SJCRH30 (cell line): Measurements from ENCODE around the gene DACT2. TPM values are rescaled to one million over a fixed set of nuclear protein-coding genes. Genes with fewer than 3 reads are reported as not detected.

Experiments
- DNase-seq, 2 experiments: peaks; one replicate each; pipeline ENCODE4 v3.0.0-alpha.2; 2015 to 2020
- H3K27ac ChIP-seq: fragments of 250-450 bp; sonication (Bioruptor Pico); 2 replicates; pipeline ENCODE4 v1.5.1; 2020; ENCODE audit warnings: mild to moderate bottlenecking, moderate library complexity
- H3K27me3 ChIP-seq: fragments of 250-450 bp; sonication (Bioruptor Pico); 2 replicates; pipeline ENCODE4 v1.5.1; 2020; ENCODE audit warnings: mild to moderate bottlenecking, moderate library complexity
- H3K36me3 ChIP-seq: fragments of 250-450 bp; sonication (Bioruptor Pico); 2 replicates; pipeline ENCODE4 v1.5.1; 2020; ENCODE audit warnings: mild to moderate bottlenecking, moderate library complexity
- H3K4me1 ChIP-seq: fragments of 250-450 bp; sonication (Bioruptor Pico); 2 replicates; pipeline ENCODE4 v1.5.1; 2020; ENCODE audit warnings: mild to moderate bottlenecking, moderate library complexity
- H3K4me3 ChIP-seq: fragments of 250-450 bp; sonication (Bioruptor Pico); 2 replicates; pipeline ENCODE4 v1.5.1; 2020; ENCODE audit warnings: mild to moderate bottlenecking, moderate library complexity
- H3K9me3 ChIP-seq: fragments of 250-450 bp; sonication (Bioruptor Pico); replicated peaks from 2 replicates; pipeline ENCODE4 v1.5.1; 2020; ENCODE audit warnings: mild to moderate bottlenecking, moderate library complexity
- total RNA-seq: library from RNA; depleted of rRNA; stranded (reverse); fragments of >200 nt; shearing (Covaris generic); gene quantifications from 2 replicates; pipeline ENCODE4 v1.2.3, GENCODE V29; 2014; rRNA removed

The DACT2 gene
- total RNA-seq, result not detected in 2 replicates

DNA sequence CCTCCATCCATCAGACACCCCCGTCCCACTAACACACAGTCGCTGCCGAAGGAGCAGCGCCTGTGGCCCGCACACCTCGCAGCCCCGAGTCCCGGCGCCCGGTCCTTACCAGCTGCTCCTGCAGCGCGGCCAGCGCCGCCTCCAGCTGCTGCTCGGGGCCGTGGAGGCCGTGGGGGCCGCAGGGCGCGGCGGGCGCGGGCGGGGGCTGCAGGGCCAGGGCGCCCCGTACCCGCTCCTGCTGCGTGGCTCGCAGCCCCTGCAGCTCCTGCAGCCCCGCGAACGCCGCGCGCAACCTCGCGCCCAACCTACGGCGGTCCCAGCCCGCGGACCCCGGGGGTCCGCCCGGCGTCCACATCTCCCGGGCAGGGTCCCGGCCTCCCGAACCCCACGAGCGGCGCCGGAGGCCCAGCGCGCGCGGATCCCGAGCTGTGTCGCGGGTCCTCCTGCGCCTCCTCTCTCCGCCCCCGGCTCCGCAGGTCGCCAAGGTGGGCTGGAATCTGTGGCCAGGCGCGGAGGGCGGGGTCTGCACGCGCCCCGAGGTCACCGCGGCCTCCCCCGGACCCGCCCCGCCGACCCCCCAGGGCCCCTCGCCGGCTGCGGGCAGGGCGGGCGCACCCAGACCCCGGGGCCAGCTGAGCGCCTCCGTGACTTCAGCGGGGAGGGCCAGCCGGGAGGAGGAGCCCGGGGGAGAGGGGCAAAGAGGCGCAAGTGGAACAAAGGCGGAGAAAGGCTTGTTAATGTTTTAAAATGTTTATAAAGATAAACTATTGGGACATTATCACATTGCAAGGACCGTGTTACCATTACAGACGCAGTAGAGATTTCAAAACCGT is at the start of gene DACT2:
TSS of gene DACT2 (minus strand) at position 499 of the 833 bp plus-strand sequence. CDS start at position 355, 144 bp downstream.
- no peaks in the 10 kb centered on the region for H3K9me3 ChIP-seq
- no peaks in the 10 kb centered on the region for H3K4me1 ChIP-seq
- no peak within 1 kb of the TSS for H3K27ac ChIP-seq
- H3K4me3 ChIP-seq, result no peak within 1 kb of the TSS
- no peaks in the 10 kb centered on the region for H3K36me3 ChIP-seq
- DNase-seq, result no peak
- no peaks in the 10 kb centered on the region for H3K27me3 ChIP-seq

- Histone ChIP-seq H3K27me3 (peaks cover 17% of the 10 kb centered on the region; the same call in 1 of the 2 replicates), H3K9me3 (no peaks in the 10 kb centered on the region), H3K27ac (no peak overlapping the region), H3K4me3 (no peak overlapping the region), H3K4me1 (no peaks in the 10 kb centered on the region), H3K36me3 (no peaks in the 10 kb centered on the region)
- DNase-seq, result no peak
These were observed 49.4 kb upstream of the DACT2 start for GRCh38 chr6:168368936-168369335.

DNA sequence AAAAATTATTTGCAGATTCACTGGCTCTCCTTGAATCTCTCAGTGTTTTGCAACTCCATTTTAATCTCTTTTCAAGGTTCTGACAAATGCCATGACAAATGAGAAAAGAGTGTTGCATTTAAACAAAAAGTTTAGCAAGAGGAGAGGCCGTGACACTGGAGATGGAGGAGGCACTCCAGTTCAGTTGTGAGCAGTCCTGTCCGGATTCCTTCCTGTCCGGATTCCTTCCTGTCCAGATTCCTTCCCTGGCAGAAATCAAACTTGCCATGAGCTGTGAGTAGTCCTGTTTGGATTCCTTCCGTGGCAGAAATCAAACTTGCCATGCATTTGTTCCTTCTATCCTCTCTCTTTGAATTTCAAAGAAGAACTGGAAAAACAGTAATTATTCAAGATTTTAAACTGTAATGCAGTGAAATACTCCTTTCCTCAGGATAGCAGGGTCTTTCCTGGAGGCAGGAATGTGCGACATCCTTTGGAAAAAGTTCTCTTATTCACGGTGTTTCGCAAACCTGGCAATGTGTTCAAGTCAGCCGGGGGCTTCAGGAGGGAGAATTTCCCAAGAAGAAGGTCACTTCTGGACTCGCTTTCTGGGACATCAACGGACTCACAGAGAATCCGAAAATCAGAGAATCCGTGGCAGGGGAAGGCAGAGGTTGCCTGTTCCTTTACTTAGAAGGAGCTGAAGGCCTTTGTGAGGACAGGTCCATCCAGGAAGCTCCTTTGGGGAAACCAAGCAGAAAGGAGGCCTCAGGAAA is 48.7 kb upstream of the DACT2 start:
- Histone ChIP-seq H3K36me3 (no peaks in the 10 kb centered on the region), H3K27me3 (peaks cover 17% of the 10 kb centered on the region; the same call in 1 of the 2 replicates), H3K4me1 (no peaks in the 10 kb centered on the region), H3K9me3 (no peaks in the 10 kb centered on the region), H3K4me3 (no peak overlapping the region), H3K27ac (no peak overlapping the region)
- no peak for DNase-seq

GRCh38 chr6:168367285-168367751 is 47.7 kb upstream of the DACT2 start:
- peaks cover 17% of the 10 kb centered on the region; the same call in 1 of the 2 replicates for H3K27me3 ChIP-seq
- no peaks in the 10 kb centered on the region for H3K9me3 ChIP-seq
- no peaks in the 10 kb centered on the region for H3K36me3 ChIP-seq
- H3K4me1 ChIP-seq, result no peaks in the 10 kb centered on the region
- no peak overlapping the region for H3K27ac ChIP-seq
- no peak for DNase-seq
- H3K4me3 ChIP-seq, result no peak overlapping the region

DNA sequence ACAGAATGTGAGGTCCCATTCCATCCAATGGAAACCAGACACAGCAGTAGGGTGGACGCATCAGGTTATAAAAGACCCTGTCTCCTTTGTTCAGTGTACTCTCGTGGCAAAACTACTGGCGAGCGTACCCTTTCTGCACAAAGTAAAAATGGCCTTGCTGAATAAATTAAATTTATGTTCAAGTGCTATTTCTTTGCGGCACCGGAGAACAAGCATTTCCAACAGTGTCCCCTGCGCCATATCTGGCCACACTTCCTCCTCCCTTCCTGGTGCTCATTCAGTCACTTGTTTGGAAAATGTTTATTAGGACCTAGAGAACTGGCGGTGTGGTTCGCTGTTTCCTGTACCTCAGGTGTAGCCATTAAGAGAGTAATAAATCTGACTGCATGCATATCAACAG is 46.9 kb upstream of the DACT2 start:
- no peak for DNase-seq
- no peak overlapping the region for H3K4me3 ChIP-seq
- peaks cover 17% of the 10 kb centered on the region; the same call in 1 of the 2 replicates for H3K27me3 ChIP-seq
- H3K27ac ChIP-seq, result no peak overlapping the region
- no peaks in the 10 kb centered on the region for H3K9me3 ChIP-seq
- no peaks in the 10 kb centered on the region for H3K4me1 ChIP-seq
- H3K36me3 ChIP-seq, result no peaks in the 10 kb centered on the region

DNA sequence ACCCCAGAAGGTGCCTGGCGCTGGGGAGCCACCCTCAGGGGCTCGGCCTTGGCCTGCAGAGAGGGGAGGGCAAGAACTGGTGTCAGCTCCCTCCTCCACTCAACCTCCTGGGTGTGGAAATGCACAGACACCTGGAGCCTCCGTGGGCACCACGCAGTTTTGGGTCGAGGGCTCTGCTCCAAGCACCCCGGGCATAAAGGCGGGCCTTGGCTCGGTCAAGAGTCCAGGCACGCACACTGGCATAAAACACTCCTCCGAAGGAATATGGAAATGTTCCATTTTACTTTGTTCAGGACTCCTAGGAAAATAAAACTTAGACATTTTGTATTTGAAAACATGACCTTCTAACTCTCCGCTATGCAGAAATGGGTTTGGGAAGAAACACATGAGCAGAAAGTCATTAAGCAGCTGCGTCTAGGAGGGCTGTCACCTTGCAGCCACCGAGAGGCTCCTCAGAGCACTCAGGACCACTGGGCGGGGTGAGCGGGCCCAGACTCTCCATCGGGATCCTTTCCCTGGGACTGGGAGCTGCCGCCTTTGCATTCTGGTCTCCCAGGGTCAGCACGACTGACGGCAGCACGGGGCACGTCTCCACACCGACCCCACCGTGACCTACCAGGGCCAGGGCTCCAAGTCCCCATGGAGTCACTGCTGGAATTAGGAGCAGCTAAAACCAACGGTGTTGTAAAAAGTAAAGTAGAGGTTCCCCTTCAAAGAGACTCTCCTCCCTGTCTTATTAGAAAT is 46.0 kb upstream of the DACT2 start:
- no peak for DNase-seq
- Histone ChIP-seq H3K4me1 (no peaks in the 10 kb centered on the region), H3K27me3 (peaks cover 14% of the 10 kb centered on the region; the same call in 1 of the 2 replicates), H3K27ac (no peak overlapping the region), H3K36me3 (no peaks in the 10 kb centered on the region), H3K9me3 (no peaks in the 10 kb centered on the region), H3K4me3 (no peak overlapping the region)

DNA sequence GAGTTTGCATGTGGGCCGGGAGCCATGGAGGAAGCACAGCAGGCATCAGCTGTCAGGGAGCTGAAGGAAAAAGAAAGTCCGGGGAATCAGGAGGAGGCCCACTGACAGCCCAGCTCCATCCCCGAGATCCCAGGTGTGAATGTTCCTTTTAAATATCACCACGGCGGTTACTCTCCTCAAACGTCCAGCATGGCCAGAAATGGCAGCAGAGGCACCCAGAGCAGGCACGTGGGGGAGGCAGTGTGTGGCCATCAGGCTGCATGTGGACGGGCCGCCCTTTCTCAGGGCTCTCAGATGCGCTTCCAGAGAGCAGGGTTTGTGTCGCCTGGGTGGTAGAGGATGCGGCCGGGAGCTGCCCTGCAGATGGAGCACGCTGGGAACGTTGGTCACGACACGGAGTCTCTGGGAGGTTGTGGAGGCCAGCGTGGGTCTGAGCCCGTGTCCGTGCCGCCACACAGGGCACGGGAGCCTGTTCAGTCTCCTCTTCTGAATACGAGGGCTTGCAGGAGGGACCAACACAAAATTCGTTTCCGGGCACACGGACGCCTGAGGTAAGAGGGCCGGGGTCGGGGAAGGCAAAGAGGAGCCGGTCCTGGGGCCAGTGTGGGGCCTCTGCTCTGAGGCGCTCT is 45.3 kb upstream of the DACT2 start:
- Histone ChIP-seq H3K27me3 (peaks cover 14% of the 10 kb centered on the region; the same call in 1 of the 2 replicates), H3K36me3 (no peaks in the 10 kb centered on the region), H3K9me3 (no peaks in the 10 kb centered on the region), H3K27ac (no peak overlapping the region), H3K4me3 (no peak overlapping the region), H3K4me1 (no peaks in the 10 kb centered on the region)
- no peak for DNase-seq

GRCh38 chr6:168363811-168364792 is 44.5 kb upstream of the DACT2 start:
- Histone ChIP-seq H3K36me3 (no peaks in the 10 kb centered on the region), H3K27me3 (peaks cover 13% of the 10 kb centered on the region; the same call in 1 of the 2 replicates), H3K9me3 (no peaks in the 10 kb centered on the region)

GRCh38 chr6:168363302-168363701 is 43.7 kb upstream of the DACT2 start:
- H3K9me3 ChIP-seq, result no peaks in the 10 kb centered on the region
- no peaks in the 10 kb centered on the region for H3K4me1 ChIP-seq
- no peak overlapping the region for H3K4me3 ChIP-seq
- DNase-seq, result no peak
- peaks cover 10% of the 10 kb centered on the region; the same call in 1 of the 2 replicates for H3K27me3 ChIP-seq
- no peak overlapping the region for H3K27ac ChIP-seq
- H3K36me3 ChIP-seq, result no peaks in the 10 kb centered on the region

More at GRCh38 chr6:168363811-168364792, 44.5 kb upstream of the DACT2 start:
- Histone ChIP-seq H3K4me1 (no peaks in the 10 kb centered on the region), H3K4me3 (no peak overlapping the region), H3K27ac (no peak overlapping the region)
- no peak for DNase-seq

- no peaks in the 10 kb centered on the region for H3K36me3 ChIP-seq
- no peak overlapping the region for H3K4me3 ChIP-seq
- no peak for DNase-seq
- H3K27ac ChIP-seq, result no peak overlapping the region
- H3K27me3 ChIP-seq, result peaks cover 8% of the 10 kb centered on the region; the same call in 1 of the 2 replicates
- no peaks in the 10 kb centered on the region for H3K4me1 ChIP-seq
- no peaks in the 10 kb centered on the region for H3K9me3 ChIP-seq
These were observed 42.9 kb upstream of the DACT2 start for GRCh38 chr6:168362276-168362990.

GRCh38 chr6:168361766-168362165 is 42.2 kb upstream of the DACT2 start:
- H3K4me3 ChIP-seq, result no peak overlapping the region
- peaks cover 3% of the 10 kb centered on the region; the same call in 1 of the 2 replicates for H3K27me3 ChIP-seq
- no peaks in the 10 kb centered on the region for H3K36me3 ChIP-seq
- no peaks in the 10 kb centered on the region for H3K4me1 ChIP-seq
- no peaks in the 10 kb centered on the region for H3K9me3 ChIP-seq
- H3K27ac ChIP-seq, result no peak overlapping the region
- DNase-seq, result no peak

- Histone ChIP-seq H3K4me3 (no peak overlapping the region), H3K27me3 (peaks cover 2% of the 10 kb centered on the region; the same call in 1 of the 2 replicates), H3K9me3 (no peaks in the 10 kb centered on the region), H3K4me1 (no peaks in the 10 kb centered on the region), H3K27ac (no peak overlapping the region), H3K36me3 (no peaks in the 10 kb centered on the region)
- DNase-seq, result no peak
These were observed 40.2 kb upstream of the DACT2 start for GRCh38 chr6:168359794-168360193.
